Hindlimb muscle (tissue), 1 donor: ENCODE data around the gene ETS1. TPM values are rescaled to one million over a fixed set of nuclear protein-coding genes. Genes with fewer than 3 reads are reported as not detected.
A peak's percentile ranks its signal among the peaks of the same experiment; 100 is the strongest.

Experiments
- DNase-seq: peaks from one replicate; pipeline ENCODE4 v3.0.0-alpha.2; 2013
- polyA plus RNA-seq: library from polyadenylated mRNA; unstranded; fragments of 120-200 nt; gene quantifications from one replicate; pipeline ENCODE4 v1.2.1, GENCODE V29; 2013; ENCODE audit not compliant: insufficient read length

ETS1 gene
- polyA plus RNA-seq, 1 donor: 52.4 TPM

DNA sequence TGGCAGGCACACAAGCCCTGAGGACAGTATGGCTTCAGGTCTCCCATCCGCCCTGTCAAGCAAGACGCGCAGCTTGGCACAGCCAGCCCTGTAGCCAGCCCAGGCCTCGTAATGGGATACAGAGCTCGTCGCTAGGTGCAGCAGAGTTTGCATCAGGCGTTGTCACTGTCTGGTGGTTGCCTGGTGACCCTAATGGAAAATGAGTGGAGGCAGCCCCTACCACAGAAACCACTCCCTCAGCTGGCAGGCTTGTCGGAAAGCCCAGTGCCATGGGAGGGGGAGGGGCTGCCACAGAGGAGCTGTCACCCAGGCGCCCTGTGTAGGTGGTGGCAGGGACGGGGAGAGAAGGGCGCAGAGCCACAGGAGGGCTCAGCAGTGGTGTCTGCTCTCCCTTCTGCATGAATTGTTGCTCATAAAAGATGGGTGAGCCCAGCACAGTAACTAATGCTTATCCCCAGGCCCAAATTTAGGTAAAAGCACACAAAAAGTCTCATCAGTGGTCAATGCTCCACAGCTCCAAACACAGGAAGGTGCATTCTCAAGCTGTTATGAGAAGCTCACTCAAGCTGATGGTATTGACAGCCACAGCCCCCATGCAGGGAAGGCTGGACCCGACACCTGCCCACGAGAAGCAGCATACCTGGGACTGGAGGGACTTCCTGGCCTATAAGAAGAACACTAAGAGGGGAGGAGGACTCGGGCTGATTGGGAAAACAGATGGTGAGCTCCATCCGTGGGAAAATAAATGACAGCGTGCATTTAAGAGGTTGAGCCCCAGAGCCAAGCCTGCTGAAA lies 164.6 kb downstream of the ETS1 start:
- no peak for DNase-seq

DNA sequence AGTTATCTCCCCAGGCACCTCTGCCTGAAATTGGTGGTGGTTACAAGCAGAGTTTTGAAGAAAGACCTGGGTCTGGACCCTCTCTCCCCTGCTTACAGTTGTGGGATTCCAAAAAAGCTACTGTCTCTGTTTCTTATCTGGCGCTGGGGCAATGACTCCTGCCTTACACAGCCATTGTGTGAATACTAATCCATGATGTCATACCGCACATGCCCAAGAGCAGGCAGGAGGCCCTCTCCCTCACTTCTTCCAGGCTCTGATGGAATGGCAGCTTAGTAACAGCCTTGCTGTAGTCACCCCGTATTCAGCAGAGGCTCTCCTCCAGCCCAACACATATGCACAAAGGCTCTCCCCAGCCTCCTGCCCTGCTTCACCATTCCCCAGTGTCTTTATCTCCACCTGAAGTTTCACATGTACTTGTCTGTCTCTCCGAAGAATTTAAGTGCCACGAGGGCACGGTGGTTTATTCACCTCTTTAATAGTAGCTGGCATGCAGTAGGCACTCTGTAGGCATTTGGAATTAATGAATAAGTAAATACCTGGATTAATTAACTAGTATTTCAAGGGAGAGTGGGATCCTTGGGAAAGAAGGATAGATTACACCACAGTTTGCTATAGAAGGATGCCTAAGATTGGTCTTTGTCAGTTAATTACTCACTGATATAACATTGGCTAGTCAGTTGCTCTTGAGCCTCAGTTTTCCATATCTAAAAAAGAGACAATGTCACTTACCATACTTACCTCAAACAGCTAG lies 165.6 kb downstream of the ETS1 start:
- no peak for DNase-seq

GRCh38 chr11:128420951-128421350 lies 166.4 kb downstream of the ETS1 start:
- DNase-seq: no peak

DNA sequence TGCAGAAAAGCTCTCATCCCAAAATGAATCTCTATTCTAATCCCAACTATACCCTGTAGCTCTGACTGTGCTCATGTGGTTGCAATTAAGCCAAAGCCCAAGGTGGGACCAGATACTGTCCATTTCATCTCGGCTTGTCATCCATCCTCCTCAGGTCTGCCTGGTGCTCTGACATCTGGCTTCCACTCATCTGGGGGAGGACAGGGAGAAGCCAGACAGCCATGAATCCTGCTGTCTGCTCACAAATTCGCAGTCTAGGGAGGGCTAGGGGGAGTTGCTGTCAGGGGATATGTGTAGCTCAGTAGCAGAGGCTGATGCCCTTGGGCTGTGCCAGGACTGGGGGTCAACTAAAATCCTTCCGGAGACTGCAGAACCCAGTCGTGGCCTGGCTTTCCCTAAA lies 167.1 kb downstream of the ETS1 start:
- DNase-seq: no peak

DNA sequence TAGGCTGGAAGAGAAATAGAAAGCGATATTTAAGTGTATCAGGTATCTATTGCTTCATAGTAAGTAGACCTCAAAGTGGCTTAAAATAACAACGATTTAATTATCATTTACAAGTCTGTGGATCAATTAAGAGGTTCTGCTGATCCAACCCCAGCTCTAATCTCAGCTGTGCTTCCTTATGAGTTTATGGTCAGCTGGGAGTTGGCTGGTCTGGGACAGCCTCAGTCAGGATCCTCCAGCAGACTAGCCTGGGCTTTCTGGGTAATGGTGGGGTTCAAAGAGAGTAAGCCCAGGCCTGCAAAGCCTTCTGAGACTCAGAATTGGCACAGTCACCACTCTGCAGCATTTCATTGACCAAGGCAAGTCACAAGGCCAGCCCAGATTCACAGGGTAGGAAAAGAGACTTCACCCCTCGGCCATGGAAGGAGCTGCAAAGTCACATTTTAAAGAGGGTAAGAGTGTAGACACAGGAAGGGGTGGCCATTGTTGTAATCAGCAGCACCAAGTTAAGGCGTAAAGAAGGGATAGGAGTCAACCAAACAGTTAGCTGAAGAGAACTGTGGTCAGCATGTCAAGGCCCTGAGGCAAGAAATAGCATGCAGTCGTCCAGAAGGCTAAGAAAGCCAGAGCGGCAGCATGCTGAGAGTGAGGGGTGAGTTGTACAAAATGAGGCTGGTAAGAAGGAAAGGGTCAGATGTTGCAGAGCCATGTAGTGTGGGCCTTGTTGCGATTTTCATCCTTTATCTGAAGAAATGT lies 168.2 kb downstream of the ETS1 start:
- no peak for DNase-seq

DNA sequence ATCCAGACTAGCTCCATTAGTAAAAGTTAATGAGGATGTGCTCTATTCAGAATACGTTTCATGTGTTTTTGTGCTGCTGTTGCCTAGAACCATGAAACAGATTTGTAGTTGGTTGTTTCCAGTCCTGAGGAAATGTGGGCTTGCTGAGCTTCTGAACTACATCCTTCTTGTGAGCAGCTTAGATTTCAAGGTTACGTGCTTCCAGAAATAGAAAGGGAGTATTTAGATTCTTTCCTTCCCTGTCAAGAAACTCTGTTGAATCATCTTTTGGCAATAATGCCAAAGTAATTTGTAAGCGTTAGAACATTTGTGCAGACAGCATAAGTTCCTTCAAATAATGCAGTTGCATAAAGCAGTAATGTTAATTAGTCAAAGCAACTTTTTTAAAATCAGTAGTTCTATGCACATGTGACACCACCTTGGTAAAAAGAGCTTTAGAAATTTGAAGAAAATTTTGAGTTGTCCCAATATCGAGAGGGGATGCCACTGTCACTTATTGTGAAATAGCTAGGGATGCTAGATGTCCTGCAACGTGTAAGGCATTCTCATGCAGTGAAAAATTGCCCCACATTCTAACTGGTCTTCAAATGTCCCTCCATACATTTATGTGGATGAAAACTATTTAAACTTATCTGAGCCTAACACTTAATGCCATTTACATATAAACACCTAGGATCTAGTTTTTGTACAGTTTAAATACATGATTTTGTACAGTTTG lies 169.6 kb downstream of the ETS1 start:
- DNase-seq: peak; percentile 36

DNA sequence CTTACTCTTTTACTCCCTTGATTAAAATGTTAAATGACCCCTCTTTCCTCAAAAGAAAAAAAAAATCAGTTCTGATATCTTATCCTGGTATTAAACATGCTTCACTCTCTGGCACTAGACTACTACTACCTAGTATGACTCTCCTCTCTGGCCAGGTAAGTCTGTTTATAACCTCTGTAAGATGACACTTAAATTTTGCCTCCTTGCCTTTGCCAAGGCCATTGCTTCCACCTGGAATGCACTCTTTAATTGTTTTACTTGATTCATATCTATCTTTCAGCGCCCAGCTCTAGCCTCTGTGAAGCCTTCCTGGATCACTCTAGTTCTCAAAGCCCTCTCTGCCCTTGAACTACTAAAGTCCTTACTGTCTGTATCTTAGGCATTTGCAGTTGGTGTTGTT lies 170.4 kb downstream of the ETS1 start:
- no peak for DNase-seq

DNA sequence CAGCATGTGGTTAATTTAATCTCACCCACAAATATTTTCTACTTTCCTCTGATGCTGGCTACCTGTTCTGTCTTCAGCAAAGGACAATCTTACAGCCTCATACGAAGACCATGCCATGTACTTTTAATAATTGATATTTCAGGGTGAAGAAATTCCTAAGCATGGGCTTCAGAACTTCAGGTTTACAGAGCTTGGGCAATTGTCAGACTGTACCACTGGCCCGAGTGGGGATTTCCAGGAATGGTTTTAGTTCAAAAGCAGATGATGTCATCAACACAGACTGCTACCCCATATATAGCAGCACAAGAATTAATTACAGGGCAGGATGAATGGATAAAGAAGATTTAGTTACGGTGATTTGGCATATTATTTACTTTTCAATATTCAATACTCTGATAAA lies 171.8 kb downstream of the ETS1 start:
- no peak for DNase-seq

GRCh38 chr11:128412847-128413791 lies 174.2 kb downstream of the ETS1 start:
- DNase-seq: no peak

GRCh38 chr11:128411812-128412211 lies 175.5 kb downstream of the ETS1 start:
- no peak for DNase-seq

DNA sequence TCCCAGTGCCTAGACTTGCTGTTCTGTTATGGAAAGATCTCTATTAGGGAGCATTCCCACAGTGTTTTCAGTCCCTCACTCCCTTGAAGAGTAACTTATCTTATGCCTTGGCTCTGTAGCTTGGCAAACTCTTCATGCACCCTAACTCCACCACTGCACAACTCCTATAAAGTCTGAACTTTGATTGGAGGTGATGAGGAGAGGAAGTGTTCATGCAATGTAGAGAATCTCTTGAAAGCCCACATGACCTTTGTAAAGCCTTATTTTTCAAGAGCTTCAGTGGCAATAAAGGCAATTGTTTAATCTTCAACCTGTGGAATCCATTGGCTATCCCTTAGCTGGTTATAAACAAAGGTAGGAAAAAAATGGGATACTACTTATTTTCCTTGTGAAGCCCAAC lies 176.2 kb downstream of the ETS1 start:
- no peak for DNase-seq

GRCh38 chr11:128409476-128409875 lies 177.9 kb downstream of the ETS1 start:
- no peak for DNase-seq

Other genes starting within 250 kb of the ETS1 start
- gene FLI1, start 106.5 kb upstream of the ETS1 start, polyA plus RNA-seq: 15.1 TPM